Smooth muscle cell (in vitro differentiated cells): ENCODE measurements around the gene GAS1. TPM values are rescaled to one million over a fixed set of nuclear protein-coding genes. Genes with fewer than 3 reads are reported as not detected.

Experiments
- DNase-seq: peaks from one replicate; lab custom pipeline; 2025; ENCODE audit not compliant: unreplicated experiment; lab: John Stamatoyannopoulos, UW
- H2AFZ ChIP-seq: fragments of 200-600 bp; sonication (generic); 2 replicates; pipeline ENCODE4 v1.6.0; 2016; ENCODE audit warnings: antibody characterized with exemption, low read depth, mild to moderate bottlenecking
- H3F3A ChIP-seq: fragments of 200-600 bp; sonication (generic); 2 replicates; pipeline ENCODE4 v1.6.0; 2017; ENCODE audit warnings: antibody characterized with exemption, low read depth
- H3K27ac ChIP-seq: fragments of 200-600 bp; sonication (generic); 2 replicates; pipeline ENCODE4 v1.5.1; 2016; ENCODE audit warnings: low read depth, mild to moderate bottlenecking
- H3K27me3 ChIP-seq: fragments of 200-600 bp; sonication (generic); 2 replicates; pipeline ENCODE4 v1.6.1; 2016; ENCODE audit warnings: low read depth, mild to moderate bottlenecking
- H3K36me3 ChIP-seq: fragments of 200-600 bp; sonication (generic); 2 replicates; pipeline ENCODE4 v1.5.1; 2016; ENCODE audit warnings: low read depth
- H3K4me1 ChIP-seq: fragments of 200-600 bp; sonication (generic); 2 replicates; pipeline ENCODE4 v1.5.1; 2016; ENCODE audit warnings: low read depth
- H3K4me2 ChIP-seq: fragments of 200-600 bp; sonication (generic); 2 replicates; pipeline ENCODE4 v1.6.0; 2016; ENCODE audit warnings: mild to moderate bottlenecking
- H3K4me3 ChIP-seq: fragments of 200-600 bp; sonication (generic); 2 replicates; pipeline ENCODE4 v1.5.1; 2016; ENCODE audit warnings: mild to moderate bottlenecking
- H3K79me2 ChIP-seq: fragments of 200-600 bp; sonication (generic); 2 replicates; pipeline ENCODE4 v1.6.0; 2016; ENCODE audit warnings: low read depth, mild to moderate bottlenecking
- H3K9ac ChIP-seq: fragments of 200-600 bp; sonication (generic); 2 replicates; pipeline ENCODE4 v1.6.0; 2016; ENCODE audit warnings: low read depth
- H3K9me3 ChIP-seq: fragments of 200-600 bp; sonication (generic); replicated peaks from 2 replicates; pipeline ENCODE4 v1.5.1; 2016; ENCODE audit warnings: low read depth
- H4K20me1 ChIP-seq: fragments of 200-600 bp; sonication (generic); 2 replicates; pipeline ENCODE4 v1.6.0; 2016; ENCODE audit warnings: low read depth
- CTCF ChIP-seq: fragments of 200-600 bp; sonication (generic); IDR thresholded peaks from 2 replicates; pipeline ENCODE4 v1.5.1; 2017; ENCODE audit warnings: borderline replicate concordance, mild to moderate bottlenecking, antibody characterized with exemption; ENCODE audit not compliant: insufficient read depth, poor library complexity, severe bottlenecking
- WGBS: methylation state at CpG from one replicate; pipeline ENCODE4 v1.1.7; 2016; ENCODE audit warnings: low lambda C conversion rate; 5-methylcytosine and 5-hydroxymethylcytosine counted together
- polyA plus RNA-seq: library from polyadenylated mRNA; unstranded; fragments of >200 nt; fragmentation: Nextera tagmentation; extraction: Ambion mirVana; gene quantifications from 2 replicates; pipeline ENCODE4 v1.2.1, GENCODE V29; 2016
- total RNA-seq: library from RNA; depleted of rRNA; stranded (reverse); fragments of >200 nt; gene quantifications from 2 replicates; pipeline ENCODE4 v1.2.3, GENCODE V29; 2014

Gene GAS1
- total and polyA plus RNA-seq, 2 experiments from 2014 or later, result 74.8 to 134 TPM

GRCh38 chr9:86926145-86926544 is 21.2 kb downstream of the GAS1 start:
- H3K36me3 ChIP-seq, result no peaks in the 10 kb centered on the region
- no peaks in the 10 kb centered on the region for H4K20me1 ChIP-seq
- H3F3A ChIP-seq, result no peaks in the 10 kb centered on the region
- no peak for DNase-seq
- H3K27ac ChIP-seq, result no peak overlapping the region
- no peaks in the 10 kb centered on the region for H3K79me2 ChIP-seq
- WGBS, result 96% methylated on average over 3 of the region's 3 CpGs
- H3K4me3 ChIP-seq, result no peak overlapping the region
- H3K27me3 ChIP-seq, result no peaks in the 10 kb centered on the region
- H3K9me3 ChIP-seq, result no peaks in the 10 kb centered on the region
- no peak overlapping the region for H3K9ac ChIP-seq
- H3K4me2 ChIP-seq, result peak overlapping the region; percentile 13
- no peak overlapping the region for H2AFZ ChIP-seq
- no peak for TF ChIP-seq CTCF
- peaks cover 16% of the 10 kb centered on the region for H3K4me1 ChIP-seq

GRCh38 chr9:86925686-86926085 is 21.6 kb downstream of the GAS1 start:
- Histone ChIP-seq H3K27ac (no peak overlapping the region), H3K27me3 (no peaks in the 10 kb centered on the region), H3K9me3 (no peaks in the 10 kb centered on the region), H3K4me3 (no peak overlapping the region), H3K9ac (no peak overlapping the region), H3K4me2 (peak overlapping the region; percentile 13), H2AFZ (no peak overlapping the region), H3K79me2 (no peaks in the 10 kb centered on the region), H3K36me3 (no peaks in the 10 kb centered on the region), H3F3A (no peaks in the 10 kb centered on the region), H4K20me1 (no peaks in the 10 kb centered on the region), H3K4me1 (peaks cover 16% of the 10 kb centered on the region)
- WGBS, result 83% methylated on average over 1 of the region's 1 CpG
- no peak for DNase-seq
- TF ChIP-seq CTCF, result no peak

GRCh38 chr9:86924206-86924605 is 23.1 kb downstream of the GAS1 start:
- Histone ChIP-seq H3K4me2 (no peak overlapping the region), H3K9ac (no peak overlapping the region), H3K79me2 (no peaks in the 10 kb centered on the region), H4K20me1 (no peaks in the 10 kb centered on the region), H3K27ac (no peak overlapping the region), H3K4me3 (no peak overlapping the region), H3K9me3 (no peaks in the 10 kb centered on the region), H3K27me3 (no peaks in the 10 kb centered on the region), H3K36me3 (no peaks in the 10 kb centered on the region), H2AFZ (no peak overlapping the region), H3F3A (no peaks in the 10 kb centered on the region), H3K4me1 (peaks cover 16% of the 10 kb centered on the region)
- no peak for TF ChIP-seq CTCF
- 80% methylated on average over 3 of the region's 5 CpGs for WGBS
- DNase-seq, result no peak

GRCh38 chr9:86921151-86921923 is 26.0 kb downstream of the GAS1 start:
- H3K9me3 ChIP-seq, result no peaks in the 10 kb centered on the region
- H3K79me2 ChIP-seq, result no peaks in the 10 kb centered on the region
- H3K4me1 ChIP-seq, result peaks cover 16% of the 10 kb centered on the region
- TF ChIP-seq CTCF, result no peak
- H3K27ac ChIP-seq, result no peak overlapping the region
- no peak overlapping the region for H2AFZ ChIP-seq
- H3K9ac ChIP-seq, result no peak overlapping the region
- no peak overlapping the region for H3K4me3 ChIP-seq
- H3K27me3 ChIP-seq, result no peaks in the 10 kb centered on the region
- WGBS, result 87% methylated on average over 15 of the region's 15 CpGs
- H3F3A ChIP-seq, result no peaks in the 10 kb centered on the region
- no peak for DNase-seq
- no peaks in the 10 kb centered on the region for H3K36me3 ChIP-seq
- H4K20me1 ChIP-seq, result no peaks in the 10 kb centered on the region
- no peak overlapping the region for H3K4me2 ChIP-seq
